ENCODE results near the gene MMP19.
A peak's percentile ranks its signal among the peaks of the same experiment; 100 is the strongest.
"Not testable (repeated sequence)": the region's sequence is repeated elsewhere in the genome, so short reads cannot be mapped to it uniquely, and the experiment has no call there.

MMP19 gene

DNA sequence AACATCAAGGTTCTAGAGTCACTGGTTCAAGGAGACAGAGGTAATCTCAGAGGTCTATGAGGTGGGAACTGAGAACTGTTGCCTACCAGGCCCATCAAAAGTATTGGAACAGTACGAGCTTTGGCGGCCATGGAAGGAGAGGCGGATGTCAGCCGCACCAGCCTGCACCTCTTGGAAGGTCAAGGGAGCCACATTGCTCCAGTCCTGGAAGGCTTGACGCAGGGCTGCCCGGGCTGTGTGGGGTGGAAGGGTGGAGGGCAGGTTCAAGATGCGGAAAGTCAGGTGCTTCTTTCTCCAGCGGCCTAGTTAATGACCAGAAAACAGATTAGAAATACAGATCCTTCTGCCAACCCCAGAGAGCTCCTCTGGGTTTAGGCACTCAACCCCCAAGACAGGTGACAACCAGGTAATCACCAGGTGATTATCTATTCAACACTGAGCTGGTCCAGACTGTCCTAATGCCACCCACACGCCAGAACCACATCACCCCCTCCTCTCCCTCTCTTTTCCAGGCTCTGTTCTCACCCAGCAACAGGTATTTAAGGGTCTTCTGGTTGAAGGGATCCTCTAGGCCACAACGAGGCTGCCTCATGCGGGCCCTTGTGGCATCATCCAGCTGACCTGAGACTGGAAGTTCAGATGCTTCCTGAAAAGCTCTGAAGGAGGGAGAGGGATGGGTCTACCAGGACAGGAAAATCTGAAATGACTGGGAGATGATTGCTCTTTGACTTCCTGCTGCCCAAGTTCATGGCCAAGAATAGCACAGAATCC is 2.0 kb downstream of the MMP19 start:
- FAIRE-seq, result no peak

DNA sequence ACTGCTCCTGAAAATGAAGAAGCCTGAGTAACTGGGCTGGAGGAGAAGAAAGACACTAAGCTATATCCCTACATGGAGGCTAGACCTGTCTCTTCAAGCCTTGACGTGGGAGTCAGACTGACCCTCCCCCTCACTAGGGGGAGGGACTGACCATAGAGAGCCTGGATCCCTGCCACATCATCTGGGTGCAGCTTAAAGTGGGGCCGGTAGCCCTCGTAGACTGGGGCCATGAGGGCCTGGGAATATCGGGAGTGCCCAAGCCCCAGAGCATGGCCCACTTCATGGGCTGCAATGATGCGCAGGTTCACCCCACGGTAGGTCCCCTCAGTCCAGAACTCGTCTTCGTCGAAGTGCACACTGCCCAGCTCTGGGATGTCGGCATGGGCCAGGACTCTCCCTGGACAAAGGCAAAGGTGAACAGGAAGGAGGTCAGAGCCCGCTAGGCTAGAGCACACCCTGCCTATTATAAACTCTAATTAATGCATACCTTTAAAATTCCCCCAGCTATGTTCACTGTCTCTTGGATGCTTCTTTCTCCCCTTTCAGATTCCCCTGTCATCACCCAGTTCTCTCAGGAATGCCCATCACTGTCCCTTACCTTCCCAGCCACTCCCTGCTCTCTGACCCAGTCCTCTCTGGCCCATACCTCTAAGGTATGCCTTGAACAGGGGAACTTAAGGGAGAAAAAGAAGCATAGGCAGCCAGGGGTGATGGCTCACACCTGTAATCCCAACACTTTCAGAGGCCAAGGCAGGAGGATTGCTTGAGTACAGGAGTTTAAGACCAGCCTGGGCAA is 3.2 kb downstream of the MMP19 start:
- FAIRE-seq, result no peak

DNA sequence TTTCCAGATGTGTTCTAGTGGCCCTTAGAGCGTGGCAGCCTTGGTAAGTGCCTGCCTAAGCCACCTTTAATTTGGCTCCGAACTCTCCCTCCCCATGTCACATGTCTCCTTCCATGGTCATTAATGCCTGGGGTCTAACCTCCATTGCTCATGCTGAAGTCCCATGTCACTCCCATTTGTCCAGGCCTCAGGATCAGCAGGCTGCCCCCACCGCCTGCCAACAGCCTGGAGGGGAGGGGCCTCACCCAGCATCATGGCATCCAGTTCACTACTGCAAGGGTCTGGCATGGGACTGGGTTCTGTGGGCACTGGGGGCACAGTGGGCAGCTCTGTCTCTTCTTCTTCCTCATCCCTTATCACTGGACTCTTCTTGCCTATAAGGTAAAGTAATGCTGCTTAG is 4.4 kb downstream of the MMP19 start:
- FAIRE-seq, result no peak

DNA sequence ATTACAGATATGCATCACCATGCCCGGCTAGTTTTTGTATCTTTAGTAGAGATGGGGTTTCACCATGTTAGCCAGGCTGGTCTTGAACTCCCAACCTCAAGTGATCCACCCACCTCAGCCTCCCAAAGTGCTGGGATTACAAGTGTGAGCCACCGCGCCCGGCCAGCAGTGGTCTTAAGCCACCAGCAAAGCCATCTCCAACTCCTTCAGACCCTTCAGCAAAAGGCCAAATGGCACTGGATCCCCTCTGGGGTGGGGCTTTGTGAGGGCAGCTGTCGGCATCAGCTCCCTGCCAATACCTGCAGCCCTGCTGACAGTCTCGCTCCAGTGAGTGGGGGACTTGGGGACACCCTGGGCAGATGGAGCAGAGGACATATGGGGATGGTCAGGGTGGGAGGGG is 8.3 kb downstream of the MMP19 start:
- not testable (repeated sequence) for FAIRE-seq

DNA sequence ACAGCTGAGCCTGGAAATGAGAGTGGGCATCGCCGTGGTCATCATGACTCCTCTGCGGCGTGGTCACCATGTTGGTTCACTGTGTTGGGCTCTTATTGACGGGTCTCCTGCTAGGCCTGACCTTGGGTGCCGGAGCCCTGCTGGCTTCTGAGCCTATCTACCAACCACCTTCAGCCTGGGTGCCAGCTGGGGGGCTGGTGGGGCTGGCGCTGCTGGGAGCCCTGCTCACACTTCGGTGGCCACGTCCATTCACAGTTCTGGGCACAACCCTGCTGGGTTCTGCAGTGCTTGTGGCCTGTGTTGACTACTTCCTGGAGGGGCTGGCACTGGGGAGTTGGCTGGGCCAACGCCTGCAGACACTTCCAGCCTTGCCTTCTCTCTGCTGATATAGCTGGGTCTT is 9.7 kb downstream of the MMP19 start:
- no peak for FAIRE-seq

DNA sequence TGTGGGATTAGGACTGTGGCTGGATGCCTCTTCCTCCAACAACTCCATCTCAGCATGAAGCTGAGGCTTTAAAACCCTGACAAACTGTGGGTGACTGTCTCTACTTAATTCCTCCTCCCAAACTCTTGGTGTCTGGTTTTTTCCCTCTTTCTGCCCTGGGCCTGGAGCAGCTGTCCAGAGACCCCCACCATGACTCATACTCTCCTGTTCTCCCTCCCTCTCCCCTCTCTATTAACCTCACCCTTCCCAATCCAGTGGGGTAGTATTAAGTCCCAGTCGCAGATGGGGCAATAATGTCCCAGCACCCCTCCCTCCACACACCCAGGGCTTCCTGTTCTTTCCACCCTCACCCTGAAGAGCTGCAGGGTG is 11.3 kb downstream of the MMP19 start:
- FAIRE-seq, result no peak

DNA sequence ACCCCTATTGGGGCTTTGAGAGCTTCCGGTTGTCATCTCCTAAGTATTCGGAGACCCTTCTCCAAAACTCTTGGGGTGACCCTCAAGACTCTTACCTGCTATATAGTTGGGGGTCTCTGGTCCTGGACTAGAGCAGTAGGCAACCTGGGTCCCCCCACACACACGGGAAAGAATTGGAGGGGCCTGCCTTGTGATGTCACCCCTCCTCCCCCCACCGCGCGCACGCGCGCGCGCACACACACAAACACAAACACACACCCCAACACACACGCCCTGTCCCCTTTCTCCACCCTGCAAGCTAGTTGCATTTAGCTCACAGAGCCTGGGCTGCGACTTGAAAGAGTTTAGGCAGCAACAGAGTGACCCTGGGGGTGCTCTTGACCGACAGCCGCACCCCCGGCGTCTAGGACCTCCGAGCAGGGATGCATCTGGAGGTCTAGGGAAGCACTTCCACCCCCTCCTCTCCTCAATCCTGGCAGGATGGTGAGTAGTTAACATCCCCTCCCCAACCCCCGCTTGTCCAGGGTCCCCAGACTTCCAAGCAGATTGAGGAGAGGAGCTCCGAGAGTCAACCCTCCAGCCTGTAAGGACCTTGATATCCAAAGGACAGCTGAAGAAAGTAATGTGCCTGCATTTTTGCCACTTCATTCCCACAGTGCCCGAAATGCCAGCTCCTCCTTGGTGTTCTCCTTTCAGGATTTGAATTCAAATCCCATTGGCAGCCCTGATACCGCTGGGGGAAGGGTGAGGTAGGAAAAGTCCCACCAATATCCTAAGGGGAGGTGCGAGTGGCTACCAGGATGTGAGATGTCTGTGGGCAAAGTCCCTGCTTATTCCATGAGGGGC is 11.9 kb downstream of the MMP19 start:
- FAIRE-seq, result no peak

DNA sequence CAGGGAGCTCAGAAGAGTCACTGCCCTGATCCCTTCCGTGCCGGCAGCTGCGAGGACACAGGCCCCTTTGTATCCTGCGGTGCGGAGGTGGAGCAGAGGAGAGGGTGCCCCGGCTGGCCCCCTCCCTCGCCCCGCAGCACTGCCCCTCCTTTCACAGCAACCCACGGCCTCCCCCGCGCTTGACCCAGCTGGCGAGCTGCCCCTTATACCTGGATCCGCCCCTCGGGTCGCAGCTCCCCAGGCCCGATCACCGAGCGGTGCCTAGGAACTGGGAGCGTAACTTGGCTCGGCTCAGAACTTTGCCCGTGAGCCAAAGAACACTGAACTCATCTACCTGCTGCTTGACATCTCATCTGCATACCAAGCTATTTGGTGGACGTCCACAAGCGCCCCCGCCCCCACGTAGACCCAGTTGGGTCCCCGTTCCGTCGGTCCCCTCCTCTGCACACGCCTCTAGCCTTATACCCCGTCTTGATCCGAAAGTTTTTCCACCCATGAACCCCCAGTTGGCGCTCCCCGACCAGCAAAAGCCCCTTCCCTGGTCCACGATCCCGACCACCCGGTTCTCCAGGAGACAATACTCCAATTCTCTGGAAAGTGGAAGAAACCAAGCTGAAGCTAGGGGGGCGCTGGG is 12.7 kb downstream of the MMP19 start:
- no peak for FAIRE-seq

DNA sequence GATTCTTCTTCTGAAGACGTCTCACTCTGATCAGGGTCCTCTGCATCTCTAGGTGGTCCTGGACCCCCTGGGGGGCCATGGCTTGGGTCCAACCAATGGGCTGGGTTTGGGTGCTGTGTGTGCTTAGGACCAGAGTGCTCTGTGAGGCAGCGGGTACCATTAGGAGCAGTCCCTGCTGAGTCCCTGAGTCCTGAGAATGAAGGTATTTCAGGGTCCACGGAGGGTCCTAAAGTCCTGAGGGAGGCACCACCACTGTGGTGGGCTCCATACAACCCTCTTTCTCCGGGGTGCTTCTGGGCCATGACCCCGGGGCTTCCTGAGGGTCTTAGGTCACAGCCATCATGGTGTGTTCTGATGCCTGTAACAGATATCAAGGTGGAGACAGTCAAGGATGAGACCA is 14.4 kb downstream of the MMP19 start:
- no peak for FAIRE-seq

DNA sequence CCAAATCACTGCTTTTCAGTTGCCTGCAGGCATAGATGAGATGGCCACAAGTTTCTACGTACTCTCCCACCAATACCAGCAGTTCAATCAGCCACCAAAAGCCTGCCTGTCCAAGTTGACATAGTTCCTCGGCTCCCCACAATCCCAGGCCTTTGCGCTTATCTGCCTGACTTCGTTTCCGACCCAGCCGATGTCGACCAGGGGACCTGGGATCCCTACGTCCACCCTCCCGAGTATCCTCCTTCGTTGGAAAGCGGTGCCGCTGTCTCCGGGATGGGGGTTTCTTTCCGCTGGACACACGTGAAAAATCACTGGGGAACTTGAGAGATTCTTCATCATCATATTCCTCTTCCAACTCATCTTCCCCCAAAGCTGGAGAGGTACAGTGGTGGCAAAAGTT is 14.9 kb downstream of the MMP19 start:
- FAIRE-seq, result no peak

DNA sequence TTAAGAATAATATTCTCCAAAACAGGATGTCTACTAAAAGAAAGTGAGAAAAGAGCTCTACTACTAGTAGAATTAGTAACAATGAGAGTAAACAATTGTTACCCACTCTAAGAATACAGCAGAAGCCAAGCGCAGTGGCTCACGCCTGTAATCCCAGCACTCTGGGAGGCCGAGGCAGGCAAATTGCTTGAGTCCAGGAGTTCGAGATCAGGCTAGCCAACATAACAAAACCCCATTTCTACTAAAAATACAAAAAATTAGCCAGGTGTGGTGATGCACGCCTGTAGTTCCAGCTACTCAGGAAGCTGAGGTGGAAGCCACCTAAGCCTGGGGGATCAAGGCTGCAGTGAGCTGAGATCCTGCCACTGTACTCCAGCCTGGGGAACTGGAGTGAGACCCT is 18.0 kb downstream of the MMP19 start:
- FAIRE-seq, result no peak

DNA sequence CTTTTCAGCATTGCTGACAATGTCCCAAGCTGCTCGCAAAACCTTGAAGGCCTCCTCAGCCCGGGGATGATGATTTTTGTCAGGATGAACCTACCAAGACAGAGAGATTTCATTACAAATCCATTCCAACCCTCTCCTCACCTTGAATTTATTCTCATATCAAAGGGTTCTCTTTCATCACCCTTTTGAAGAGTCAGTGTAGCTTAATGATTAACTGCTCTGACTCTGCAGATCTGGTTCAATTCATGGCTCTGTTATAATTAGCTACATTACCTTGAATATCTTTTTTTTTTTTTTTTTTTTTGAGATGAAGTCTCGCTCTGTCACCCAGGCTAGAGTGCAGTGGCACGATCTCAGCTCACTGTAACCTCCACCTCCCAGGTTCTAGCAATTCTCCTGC is 19.3 kb downstream of the MMP19 start:
- FAIRE-seq, result no peak

DNA sequence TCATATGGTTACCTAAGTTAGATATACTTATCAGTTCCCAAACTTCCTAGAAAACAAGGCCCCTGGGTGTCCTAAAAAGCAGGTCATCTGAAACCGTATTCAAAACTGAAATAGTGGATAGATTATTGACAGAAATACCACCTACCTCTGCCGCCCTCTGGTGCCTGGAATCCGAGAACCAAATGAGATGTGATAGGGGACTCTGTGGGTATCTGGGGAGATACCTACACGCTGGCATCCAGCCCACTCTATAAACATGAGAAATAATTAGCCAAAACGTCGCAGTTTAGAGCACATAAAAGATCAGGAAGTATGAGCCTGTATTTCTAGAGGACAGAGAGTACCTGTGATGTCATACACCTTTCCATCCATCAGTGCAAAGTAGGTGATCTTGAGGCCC is 20.5 kb downstream of the MMP19 start:
- no peak for FAIRE-seq

DNA sequence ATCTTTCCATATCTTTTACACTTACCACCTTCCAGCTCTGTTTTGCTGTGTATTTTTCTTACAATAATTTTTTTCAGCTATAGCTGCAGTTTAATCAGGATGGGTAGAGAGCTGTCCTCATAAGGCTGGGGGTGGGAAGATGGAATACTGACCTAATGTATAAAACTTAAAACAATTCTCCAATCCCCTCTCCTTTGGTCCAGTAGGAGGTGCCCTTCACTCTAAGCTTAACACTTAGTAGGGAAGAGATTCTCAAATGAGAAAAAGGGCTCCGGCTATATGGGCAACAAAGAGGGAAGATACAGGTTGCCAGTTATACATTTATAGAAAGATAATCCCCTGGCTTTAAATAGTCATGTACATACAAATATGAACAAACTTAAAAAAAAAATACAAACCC is 22.1 kb downstream of the MMP19 start:
- FAIRE-seq, result no peak

DNA sequence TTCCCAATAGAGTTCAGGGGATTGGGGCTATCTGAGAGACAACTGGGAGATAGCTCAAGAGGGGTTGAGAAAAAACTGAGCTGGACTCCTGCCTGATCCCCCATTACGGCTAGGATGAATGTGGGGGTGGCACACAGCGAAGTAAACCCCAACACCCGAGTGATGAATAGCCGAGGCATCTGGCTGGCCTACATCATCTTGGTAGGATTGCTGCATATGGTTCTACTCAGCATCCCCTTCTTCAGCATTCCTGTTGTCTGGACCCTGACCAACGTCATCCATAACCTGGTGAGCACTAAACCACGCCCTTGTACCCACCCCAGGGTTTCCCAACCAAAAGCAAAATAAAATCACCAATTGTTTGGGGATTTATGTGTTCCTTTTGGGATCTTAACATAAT is 23.9 kb downstream of the MMP19 start:
- FAIRE-seq, result no peak

DNA sequence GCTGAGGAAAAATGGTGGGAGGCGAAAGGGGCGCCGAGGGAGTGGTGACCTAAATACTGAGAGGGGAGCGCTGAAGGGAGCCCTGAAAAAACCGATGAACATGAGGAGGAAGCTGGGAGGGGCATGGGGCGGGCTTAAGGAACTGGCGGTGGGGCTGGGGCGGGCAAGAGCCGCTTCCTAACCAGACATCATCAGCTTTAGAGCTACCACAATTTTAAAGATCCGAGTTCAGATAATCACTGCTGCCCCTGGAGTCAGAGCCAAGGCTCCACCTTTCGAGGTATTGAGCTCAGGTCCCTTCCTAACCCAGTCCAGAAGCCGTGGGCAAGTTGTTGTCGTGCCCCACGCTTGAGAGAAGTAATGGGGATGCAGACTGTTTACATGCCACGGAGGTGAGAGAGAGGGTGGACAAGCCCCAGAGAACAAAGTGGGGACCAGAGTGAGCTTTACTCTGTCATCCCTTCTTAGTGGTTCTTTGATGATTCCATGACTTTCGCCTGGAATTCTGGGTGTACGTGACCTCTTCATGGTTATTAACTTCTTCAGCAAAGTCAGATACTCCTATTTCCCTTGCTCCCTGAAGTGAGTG is 24.5 kb downstream of the MMP19 start:
- no peak for FAIRE-seq

DNA sequence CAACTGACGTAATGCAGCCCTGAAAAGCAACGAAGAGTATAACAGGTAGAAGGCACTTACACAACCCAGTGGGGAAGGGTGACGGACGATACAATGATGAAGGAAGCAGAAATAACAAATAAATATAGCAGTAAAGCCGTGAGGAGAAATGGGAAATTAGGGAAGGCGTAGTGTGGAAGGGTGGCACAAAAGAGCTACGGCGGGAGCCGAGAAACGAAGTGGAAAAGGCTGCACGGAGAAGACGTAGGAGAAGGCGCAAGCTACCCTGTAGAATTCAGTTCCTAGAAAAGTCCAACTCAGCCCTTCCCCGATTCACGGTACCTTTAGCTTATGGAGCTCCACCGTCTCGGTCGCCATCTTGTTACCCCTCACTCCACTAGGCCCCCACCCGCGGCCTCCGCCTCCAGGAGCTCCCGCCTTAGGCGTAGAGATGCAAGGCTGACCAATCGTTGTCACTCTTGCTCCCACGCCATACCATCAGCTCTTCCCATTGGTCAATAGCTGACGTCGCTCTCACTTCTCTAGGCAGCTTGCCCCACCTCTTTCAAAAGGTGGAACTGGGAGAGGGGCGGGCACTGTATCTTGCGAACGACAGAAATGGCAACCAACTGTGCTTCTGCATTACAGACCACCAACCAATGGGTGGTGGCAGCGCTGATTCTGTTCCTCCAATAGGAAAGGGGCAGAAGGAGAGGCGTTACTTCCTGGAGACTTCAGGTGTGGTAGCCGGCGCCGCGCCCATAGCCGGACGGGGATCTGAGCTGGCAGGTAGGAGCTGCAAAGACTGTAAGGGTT is 25.2 kb downstream of the MMP19 start, which contains the start of the genes ORMDL2 and SARNP:
ORMDL2 (plus strand) TSS at position 697 of the 795 bp plus-strand sequence. CDS start 959 bp downstream, outside the sequence.
SARNP (minus strand) TSS at position 380 of the 795 bp plus-strand sequence; CDS start at position 357, 23 bp downstream.
- peak; percentile 99 for FAIRE-seq

DNA sequence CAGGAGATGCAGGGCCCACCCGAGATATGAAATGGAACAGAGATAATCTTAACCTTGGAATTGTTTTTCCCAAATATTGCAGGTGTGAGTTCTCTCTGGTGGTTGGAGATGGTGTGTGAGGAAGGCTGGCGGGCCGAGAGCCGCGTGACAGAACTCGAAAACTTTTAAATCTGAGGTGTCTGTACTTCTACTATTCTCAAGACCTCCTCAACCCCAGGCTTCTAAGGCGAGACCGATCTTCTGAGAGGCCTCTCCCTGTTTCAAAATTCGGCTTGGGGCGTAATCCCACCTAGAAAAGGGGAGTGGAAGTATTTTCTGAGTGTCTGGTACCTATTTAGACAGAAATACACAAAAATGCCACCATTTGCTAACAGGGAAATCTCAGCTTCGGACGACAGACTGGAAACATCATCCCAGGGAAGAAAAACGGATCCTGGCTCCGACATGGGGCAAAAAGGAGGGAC is 25.8 kb downstream of the MMP19 start:
- no peak for FAIRE-seq

DNA sequence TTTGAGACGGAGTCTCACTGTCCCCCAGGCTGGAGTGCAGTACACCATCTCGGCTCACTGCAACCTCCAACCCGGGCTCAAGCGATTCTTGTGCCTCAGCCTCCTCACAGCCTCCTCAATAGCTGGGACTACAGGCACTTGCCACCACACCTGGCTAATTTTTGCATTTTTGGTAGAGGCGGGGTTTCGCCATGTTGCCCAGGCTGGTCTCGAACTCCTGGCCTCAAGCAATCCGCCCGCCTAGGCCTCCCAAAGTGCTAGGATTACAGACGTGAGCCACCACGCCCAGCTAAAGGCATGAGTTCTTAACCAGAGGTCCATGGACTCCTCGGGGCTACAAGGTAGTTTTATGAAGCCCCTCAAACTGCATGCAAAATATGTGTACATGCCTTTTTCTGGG is 27.3 kb downstream of the MMP19 start:
- FAIRE-seq, result no peak

DNA sequence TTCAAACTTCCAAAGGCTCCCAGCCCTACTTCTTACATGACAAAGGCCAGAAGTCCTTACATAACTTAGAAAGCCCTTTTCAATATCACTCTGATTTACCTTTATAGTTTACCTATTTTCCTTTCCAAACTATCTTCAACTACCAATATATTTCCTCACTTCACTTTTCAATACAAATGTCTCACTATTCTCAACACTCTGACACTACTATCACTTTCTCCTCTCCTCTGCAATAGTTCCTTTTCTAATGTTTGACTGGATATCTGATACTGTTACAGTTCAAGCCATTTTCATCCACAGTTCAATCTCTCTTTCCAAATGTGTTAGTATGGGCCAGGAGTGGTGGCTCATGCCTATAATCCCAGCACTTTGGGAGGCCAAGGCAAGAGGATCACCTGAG is 28.5 kb downstream of the MMP19 start:
- no peak for FAIRE-seq

DNA sequence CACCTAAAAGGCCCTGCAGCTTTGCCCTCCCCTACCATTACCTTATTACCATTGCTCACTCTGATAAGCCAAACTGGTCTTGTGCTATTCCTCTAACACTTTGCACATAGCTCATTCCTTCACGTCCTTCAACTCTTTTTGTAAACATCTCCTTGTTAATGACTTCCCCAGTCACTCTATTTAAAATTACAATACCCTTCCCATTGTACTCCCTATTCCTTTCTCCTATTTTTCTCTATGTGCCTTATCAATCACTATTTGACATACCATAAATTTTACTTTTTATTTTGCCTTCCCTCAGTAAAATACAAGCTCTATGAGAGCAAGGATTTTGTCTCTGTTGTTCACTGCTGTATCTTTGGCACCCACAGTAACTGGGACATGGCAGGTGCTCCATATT is 30.6 kb downstream of the MMP19 start:
- FAIRE-seq, result no peak
